Astrocyte (in vitro differentiated cells and primary cell): ENCODE measurements around the gene KCNK6. TPM values are rescaled to one million over a fixed set of nuclear protein-coding genes. Genes with fewer than 3 reads are reported as not detected.

Experiments used
- DNase-seq: peaks from one replicate; pipeline ENCODE4 v3.0.0-alpha.2; 2010; ENCODE audit warnings: low read depth
- FAIRE-seq: peaks from 2 replicates; lab custom pipeline; 2011; peaks lifted over from hg19 to GRCh38; lab: Jason Lieb, UNC
- H2AFZ ChIP-seq: 2 replicates; pipeline ENCODE4 v1.6.0; 2012; ENCODE audit warnings: low read depth, low read length, inconsistent platforms
- H3K27ac ChIP-seq: 2 replicates; pipeline ENCODE4 v1.5.1; 2011; ENCODE audit warnings: low read depth, low read length, inconsistent platforms
- H3K27me3 ChIP-seq: 2 replicates; pipeline ENCODE4 v1.6.0; 2011; ENCODE audit warnings: low read length, inconsistent platforms; ENCODE audit not compliant: insufficient read depth
- H3K36me3 ChIP-seq: 2 replicates; pipeline ENCODE4 v1.5.1; 2011; ENCODE audit warnings: low read length, inconsistent platforms; ENCODE audit not compliant: insufficient read depth
- H3K4me1 ChIP-seq: 2 replicates; pipeline ENCODE4 v1.5.1; 2011; ENCODE audit warnings: low read length, inconsistent platforms; ENCODE audit not compliant: insufficient read depth
- H3K4me2 ChIP-seq: 2 replicates; pipeline ENCODE4 v1.6.0; 2012; ENCODE audit warnings: low read length, inconsistent platforms
- H3K4me3 ChIP-seq: 2 replicates; pipeline ENCODE4 v1.5.1; 2011; ENCODE audit warnings: low read depth, mild to moderate bottlenecking, low read length, inconsistent platforms; ENCODE audit not compliant: insufficient read depth
- H3K79me2 ChIP-seq: 2 replicates; pipeline ENCODE4 v1.6.0; 2012; ENCODE audit warnings: mild to moderate bottlenecking, low read length, inconsistent platforms; ENCODE audit not compliant: insufficient read depth
- H3K9ac ChIP-seq: 2 replicates; pipeline ENCODE4 v1.6.0; 2012; ENCODE audit warnings: mild to moderate bottlenecking, low read length, inconsistent platforms
- H3K9me3 ChIP-seq: 2 replicates; pipeline ENCODE4 v1.5.1; 2012; ENCODE audit warnings: low read depth, mild to moderate bottlenecking, low read length, inconsistent platforms; ENCODE audit not compliant: insufficient read depth
- H4K20me1 ChIP-seq: 2 replicates; pipeline ENCODE4 v1.6.0; 2012; ENCODE audit warnings: low read length, inconsistent platforms; ENCODE audit not compliant: insufficient read depth
- H3K27ac Mint-ChIP-seq: one replicate; pipeline ENCODE4 v1.8.0; 2021; ENCODE audit warnings: mild to moderate bottlenecking, mixed read lengths; ENCODE audit not compliant: unreplicated experiment
- H3K27me3 Mint-ChIP-seq: one replicate; pipeline ENCODE4 v1.8.0; 2021; ENCODE audit warnings: low read depth, mixed read lengths; ENCODE audit not compliant: unreplicated experiment
- H3K36me3 Mint-ChIP-seq: one replicate; pipeline ENCODE4 v1.8.0; 2021; ENCODE audit warnings: low read depth, mixed read lengths; ENCODE audit not compliant: unreplicated experiment
- H3K4me1 Mint-ChIP-seq: one replicate; pipeline ENCODE4 v1.8.0; 2021; ENCODE audit warnings: low read depth, mixed read lengths; ENCODE audit not compliant: unreplicated experiment
- H3K4me3 Mint-ChIP-seq: one replicate; pipeline ENCODE4 v1.8.0; 2021; ENCODE audit warnings: mild to moderate bottlenecking, moderate library complexity, mixed read lengths; ENCODE audit not compliant: unreplicated experiment
- H3K9me3 Mint-ChIP-seq: one replicate; pipeline ENCODE4 v1.8.0; 2021; ENCODE audit warnings: mild to moderate bottlenecking, mixed read lengths; ENCODE audit not compliant: unreplicated experiment
- EZH2 ChIP-seq: IDR thresholded peaks from 2 replicates; pipeline ENCODE4 v1.6.1; 2012; ENCODE audit warnings: mild to moderate bottlenecking, low read length, inconsistent platforms; ENCODE audit not compliant: insufficient read depth
- total RNA-seq: library from RNA; stranded (reverse); gene quantifications from 2 replicates; pipeline ENCODE4 v1.2.1, GENCODE V29; 2021
- TF ChIP-seq, protein P1 (sequence below): IDR thresholded peaks from 2 replicates; pipeline ENCODE4 v1.5.1; 2011; ENCODE audit warnings: low read depth, mild to moderate bottlenecking, inconsistent platforms, low read length, moderate library complexity; ENCODE audit not compliant: insufficient read depth

KCNK6 gene
- total RNA-seq, 1 donor from 2014 or later: 8.6 TPM

DNA sequence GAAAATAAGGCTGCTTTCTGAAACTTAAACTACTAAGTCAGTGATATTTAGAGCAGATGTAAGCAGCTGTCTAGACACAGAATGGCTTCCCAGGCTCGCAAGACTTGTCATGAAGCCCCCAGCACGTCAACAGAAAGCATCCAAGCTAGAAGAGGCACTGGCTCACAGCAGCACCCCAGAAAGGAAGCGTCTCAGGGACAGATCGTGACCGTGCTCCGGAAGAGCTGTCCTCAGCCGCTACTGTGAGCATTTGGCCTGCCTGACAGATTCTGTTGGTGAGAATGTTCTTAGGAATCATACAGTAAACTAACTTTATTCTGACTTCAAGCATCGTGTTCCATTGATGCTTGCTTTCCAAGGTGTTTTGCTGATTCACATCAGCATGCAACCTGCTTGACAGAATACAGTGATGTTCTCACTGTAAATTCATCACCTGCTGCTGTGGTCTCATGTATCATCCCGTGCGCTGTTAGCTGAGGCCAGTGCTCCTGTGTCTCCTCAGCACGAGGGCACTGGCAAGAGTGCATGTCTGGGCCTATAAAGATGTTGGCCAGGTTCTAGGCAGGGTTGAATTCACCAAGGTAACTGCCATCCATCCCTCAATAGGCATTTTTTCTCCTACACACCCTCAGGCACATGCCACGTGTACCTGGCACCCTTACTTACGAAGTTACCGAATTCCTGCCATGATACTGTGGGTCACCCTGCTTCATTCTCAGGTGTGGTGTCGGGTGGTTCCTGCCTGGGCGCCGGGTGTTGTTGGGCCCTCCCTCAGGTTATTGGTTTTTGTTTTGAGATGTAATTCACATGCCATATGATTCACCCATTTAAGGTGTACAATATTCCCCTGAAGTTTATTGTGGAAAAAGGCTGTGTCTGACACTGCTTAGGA is 39.4 kb upstream of the KCNK6 start:
- Mint-ChIP-seq H3K4me1 (peaks cover 14% of the 10 kb centered on the region), H3K27me3 (no peaks in the 10 kb centered on the region), H3K27ac (peak overlapping the region; percentile 47), H3K36me3 (peaks cover 3% of the 10 kb centered on the region), H3K4me3 (no peak overlapping the region), H3K9me3 (no peaks in the 10 kb centered on the region)
- Histone ChIP-seq H3K27ac (no peak overlapping the region), H2AFZ (no peak overlapping the region), H3K36me3 (no peaks in the 10 kb centered on the region), H3K9me3 (no peaks in the 10 kb centered on the region), H4K20me1 (no peaks in the 10 kb centered on the region), H3K4me3 (no peak overlapping the region), H3K4me2 (no peak overlapping the region), H3K27me3 (no peaks in the 10 kb centered on the region), H3K9ac (no peak overlapping the region), H3K4me1 (peaks cover 11% of the 10 kb centered on the region), H3K79me2 (no peaks in the 10 kb centered on the region)
- DNase-seq (no peak), FAIRE-seq (no peak)
- TF ChIP-seq, protein P1, sequence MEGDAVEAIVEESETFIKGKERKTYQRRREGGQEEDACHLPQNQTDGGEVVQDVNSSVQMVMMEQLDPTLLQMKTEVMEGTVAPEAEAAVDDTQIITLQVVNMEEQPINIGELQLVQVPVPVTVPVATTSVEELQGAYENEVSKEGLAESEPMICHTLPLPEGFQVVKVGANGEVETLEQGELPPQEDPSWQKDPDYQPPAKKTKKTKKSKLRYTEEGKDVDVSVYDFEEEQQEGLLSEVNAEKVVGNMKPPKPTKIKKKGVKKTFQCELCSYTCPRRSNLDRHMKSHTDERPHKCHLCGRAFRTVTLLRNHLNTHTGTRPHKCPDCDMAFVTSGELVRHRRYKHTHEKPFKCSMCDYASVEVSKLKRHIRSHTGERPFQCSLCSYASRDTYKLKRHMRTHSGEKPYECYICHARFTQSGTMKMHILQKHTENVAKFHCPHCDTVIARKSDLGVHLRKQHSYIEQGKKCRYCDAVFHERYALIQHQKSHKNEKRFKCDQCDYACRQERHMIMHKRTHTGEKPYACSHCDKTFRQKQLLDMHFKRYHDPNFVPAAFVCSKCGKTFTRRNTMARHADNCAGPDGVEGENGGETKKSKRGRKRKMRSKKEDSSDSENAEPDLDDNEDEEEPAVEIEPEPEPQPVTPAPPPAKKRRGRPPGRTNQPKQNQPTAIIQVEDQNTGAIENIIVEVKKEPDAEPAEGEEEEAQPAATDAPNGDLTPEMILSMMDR: no peak
- TF ChIP-seq EZH2: no peak

DNA sequence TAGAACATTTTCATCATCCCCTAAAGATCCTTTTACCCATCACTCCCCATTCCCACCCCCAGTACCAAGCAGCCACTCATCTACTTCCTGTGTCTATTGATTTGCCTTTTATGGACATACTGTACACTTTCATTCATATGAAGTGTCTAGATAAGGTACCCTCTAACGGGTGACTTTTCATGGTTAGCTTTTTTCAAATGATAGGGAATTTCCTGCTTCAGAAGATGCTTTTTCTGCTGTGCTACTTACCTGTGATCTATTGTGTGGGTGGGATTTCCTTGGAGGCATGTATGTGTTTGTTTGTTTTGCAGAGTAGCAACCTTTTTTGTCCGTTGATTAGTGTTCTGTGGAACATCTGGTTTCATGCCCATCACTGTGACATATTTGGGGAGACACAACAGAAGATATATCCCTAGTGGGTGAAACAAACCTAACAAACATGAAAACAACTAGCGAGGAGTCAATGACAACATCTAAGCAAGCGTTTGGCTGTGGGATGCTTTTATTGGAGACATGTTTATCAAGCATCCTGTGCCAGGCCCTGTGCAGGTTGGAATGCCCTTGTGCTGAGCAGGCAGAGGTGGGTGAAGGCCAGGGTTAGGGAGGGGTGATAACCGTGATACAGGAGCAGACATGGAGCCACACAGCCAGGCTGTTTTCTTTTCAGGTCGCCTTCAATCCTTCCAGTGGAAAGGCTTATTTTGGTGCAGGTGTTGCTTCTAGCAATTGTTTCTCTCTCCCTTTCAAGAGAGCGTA is 37.7 kb upstream of the KCNK6 start:
- Mint-ChIP-seq H3K36me3 (peaks cover 6% of the 10 kb centered on the region), H3K27me3 (no peaks in the 10 kb centered on the region), H3K4me1 (peaks cover 14% of the 10 kb centered on the region), H3K4me3 (no peak overlapping the region), H3K27ac (no peak overlapping the region), H3K9me3 (no peaks in the 10 kb centered on the region)
- Histone ChIP-seq H3K36me3 (no peaks in the 10 kb centered on the region), H4K20me1 (no peaks in the 10 kb centered on the region), H3K27me3 (no peaks in the 10 kb centered on the region), H3K79me2 (no peaks in the 10 kb centered on the region), H3K27ac (no peak overlapping the region), H2AFZ (no peak overlapping the region), H3K9me3 (no peaks in the 10 kb centered on the region), H3K4me3 (no peak overlapping the region), H3K4me2 (no peak overlapping the region), H3K4me1 (peaks cover 20% of the 10 kb centered on the region), H3K9ac (no peak overlapping the region)
- DNase-seq: no peak
- TF ChIP-seq EZH2: no peak
- TF ChIP-seq, protein P1: no peak
- no peak for FAIRE-seq
